H9 (cell line): ENCODE data around the gene ARHGAP29. TPM values are rescaled to one million over a fixed set of nuclear protein-coding genes. Genes with fewer than 3 reads are reported as not detected.

ENCODE experiments used
- DNase-seq: peaks from one replicate; pipeline ENCODE4 v3.0.0-alpha.2; 2017
- H2AFZ ChIP-seq: one replicate; pipeline ENCODE4 v1.6.1; 2013; ENCODE audit warnings: mild to moderate bottlenecking, low read length, control low read depth, moderate library complexity
- H2AK5ac ChIP-seq: 2 replicates; pipeline ENCODE4 v1.6.1; 2013; ENCODE audit warnings: low read length, control low read depth, mixed read lengths; ENCODE audit not compliant: insufficient read length
- H2BK120ac ChIP-seq: one replicate; pipeline ENCODE4 v1.6.1; 2013; ENCODE audit warnings: low read depth, mild to moderate bottlenecking, low read length, control low read depth, inconsistent platforms; ENCODE audit not compliant: poor library complexity, severe bottlenecking
- H2BK12ac ChIP-seq: 2 replicates; pipeline ENCODE4 v1.6.1; 2013; ENCODE audit warnings: low read length, control low read depth, mixed read lengths, low read depth; ENCODE audit not compliant: insufficient read length
- H2BK15ac ChIP-seq: 2 replicates; pipeline ENCODE4 v1.6.1; 2013; ENCODE audit warnings: low read depth, low read length, control low read depth
- H2BK20ac ChIP-seq: one replicate; pipeline ENCODE4 v1.6.1; 2013; ENCODE audit warnings: low read depth, mild to moderate bottlenecking, low read length, control low read depth, inconsistent platforms; ENCODE audit not compliant: poor library complexity, severe bottlenecking
- H2BK5ac ChIP-seq: 2 replicates; pipeline ENCODE4 v1.6.1; 2013; ENCODE audit warnings: low read length, control low read depth, mixed read lengths; ENCODE audit not compliant: insufficient read length
- H3K14ac ChIP-seq: 2 replicates; pipeline ENCODE4 v1.6.1; 2013; ENCODE audit warnings: low read length, control low read depth; ENCODE audit not compliant: insufficient read depth
- H3K18ac ChIP-seq: 2 replicates; pipeline ENCODE4 v1.6.1; 2013; ENCODE audit warnings: low read depth, mild to moderate bottlenecking, mixed read lengths, low read length, control low read depth; ENCODE audit not compliant: insufficient read length
- H3K23ac ChIP-seq: 2 replicates; pipeline ENCODE4 v1.6.1; 2013; ENCODE audit warnings: low read length, control low read depth, mixed read lengths, low read depth; ENCODE audit not compliant: insufficient read length
- H3K23me2 ChIP-seq: 2 replicates; pipeline ENCODE4 v1.6.1; 2013; ENCODE audit warnings: low read depth, mild to moderate bottlenecking, mixed read lengths, low read length, control low read depth; ENCODE audit not compliant: insufficient read length, poor library complexity, severe bottlenecking
- H3K27ac ChIP-seq: 2 replicates; pipeline ENCODE4 v1.5.1; 2013; ENCODE audit warnings: low read length, control low read depth, mixed read lengths, low read depth; ENCODE audit not compliant: insufficient read length
- H3K27me3 ChIP-seq: 2 replicates; pipeline ENCODE4 v1.6.1; 2013; ENCODE audit warnings: low read length, control low read depth, inconsistent platforms; ENCODE audit not compliant: insufficient read depth
- H3K4ac ChIP-seq: 2 replicates; pipeline ENCODE4 v1.6.1; 2013; ENCODE audit warnings: low read depth, mild to moderate bottlenecking, control low read depth, inconsistent platforms, low read length, moderate library complexity
- H3K4me1 ChIP-seq: 2 replicates; pipeline ENCODE4 v1.6.1; 2013; ENCODE audit warnings: low read length, control low read depth, inconsistent platforms; ENCODE audit not compliant: insufficient read depth
- H3K4me2 ChIP-seq: 2 replicates; pipeline ENCODE4 v1.6.1; 2013; ENCODE audit warnings: low read length, control low read depth, mixed read lengths; ENCODE audit not compliant: insufficient read length, insufficient read depth
- H3K56ac ChIP-seq: 2 replicates; pipeline ENCODE4 v1.6.1; 2013; ENCODE audit warnings: low read depth, mild to moderate bottlenecking, mixed read lengths, low read length, control low read depth; ENCODE audit not compliant: insufficient read length
- H3K79me1 ChIP-seq: 2 replicates; pipeline ENCODE4 v1.6.1; 2013; ENCODE audit warnings: low read depth, mild to moderate bottlenecking, moderate library complexity, low read length, control low read depth, inconsistent platforms; ENCODE audit not compliant: insufficient read depth, poor library complexity, severe bottlenecking
- H3K79me2 ChIP-seq: 2 replicates; pipeline ENCODE4 v1.6.1; 2013; ENCODE audit warnings: low read length, control low read depth, inconsistent platforms; ENCODE audit not compliant: insufficient read depth
- H3K9ac ChIP-seq: 2 replicates; pipeline ENCODE4 v1.6.1; 2013; ENCODE audit warnings: low read length, control low read depth, mixed read lengths; ENCODE audit not compliant: insufficient read length; ENCODE audit errors: extremely low read depth
- H3K9me3 ChIP-seq: one replicate; pipeline ENCODE4 v1.6.1; 2013; ENCODE audit warnings: low read depth, low read length, inconsistent platforms; ENCODE audit not compliant: control insufficient read depth
- H3T11ph ChIP-seq: one replicate; pipeline ENCODE4 v1.6.1; 2013; ENCODE audit warnings: mild to moderate bottlenecking, low read length, control low read depth, inconsistent platforms
- H4K20me1 ChIP-seq: one replicate; pipeline ENCODE4 v1.6.1; 2013; ENCODE audit not compliant: control insufficient read depth, insufficient read length, insufficient read depth
- H4K5ac ChIP-seq: 2 replicates; pipeline ENCODE4 v1.6.1; 2013; ENCODE audit warnings: low read depth, mild to moderate bottlenecking, mixed read lengths, low read length, control low read depth; ENCODE audit not compliant: insufficient read length
- H4K8ac ChIP-seq: replicated peaks from 2 replicates; pipeline ENCODE4 v1.6.1; 2013; ENCODE audit warnings: low read length, control low read depth, mixed read lengths, low read depth; ENCODE audit not compliant: insufficient read length
- H4K91ac ChIP-seq: 2 replicates; pipeline ENCODE4 v1.6.1; 2013; ENCODE audit warnings: low read depth, mild to moderate bottlenecking, moderate library complexity, mixed read lengths, low read length, control low read depth; ENCODE audit not compliant: insufficient read length
- H3K27ac Mint-ChIP-seq, 3 experiments: 2 replicates in 2 of 3; 3 replicates in 1 of 3; pipeline ENCODE4 v1.8.0; 2020 to 2021; ENCODE audit warnings: mixed read lengths in 3 of 3, mild to moderate bottlenecking in 1 of 3, moderate library complexity in 1 of 3
- H3K27me3 Mint-ChIP-seq: 2 replicates; pipeline ENCODE4 v1.8.0; 2021; ENCODE audit warnings: low read depth, mild to moderate bottlenecking, moderate library complexity, mixed read lengths
- H3K36me3 Mint-ChIP-seq, 3 experiments: 2 replicates in 2 of 3; 3 replicates in 1 of 3; pipeline ENCODE4 v1.8.0; 2020 to 2021; ENCODE audit warnings: low read depth in 3 of 3, mixed read lengths in 3 of 3; ENCODE audit not compliant: insufficient read depth in 1 of 3
- H3K4me1 Mint-ChIP-seq, 2 experiments: 2 replicates each; pipeline ENCODE4 v1.8.0; 2020; ENCODE audit warnings: mixed read lengths in 2 of 2
- H3K4me3 Mint-ChIP-seq, 2 experiments: 2 replicates in 1 of 2; 3 replicates in 1 of 2; pipeline ENCODE4 v1.8.0; 2020 to 2021; ENCODE audit warnings: mild to moderate bottlenecking in 2 of 2, mixed read lengths in 2 of 2, moderate library complexity in 1 of 2
- H3K9me3 Mint-ChIP-seq, 2 experiments: 2 replicates in 1 of 2; 3 replicates in 1 of 2; pipeline ENCODE4 v1.8.0; 2020; ENCODE audit warnings: mild to moderate bottlenecking in 2 of 2, mixed read lengths in 2 of 2, moderate library complexity in 1 of 2
- WGBS: extraction: QIAGEN DNeasy Blood & Tissue Kit; methylation state at CpG from one replicate; pipeline ENCODE4 v1.1.7; 2013; ENCODE audit warnings: missing lambda C conversion rate, low lambda C conversion rate, mixed read lengths; ENCODE audit not compliant: insufficient read length; ENCODE audit errors: extremely low coverage; 5-methylcytosine and 5-hydroxymethylcytosine counted together
- total RNA-seq: library from RNA; stranded (reverse); gene quantifications from 2 replicates; pipeline ENCODE4 v1.2.1, GENCODE V29; 2021
- TF ChIP-seq, protein P1 (sequence below): fragments of 200-600 bp; sonication (generic); conservative IDR thresholded peaks from 3 replicates; pipeline ENCODE4 v1.8.0; 2021; ENCODE audit warnings: antibody characterized with exemption, mild to moderate bottlenecking

ARHGAP29 gene
- total RNA-seq, 1 experiment from 2014 or later: 1.3 TPM

DNA sequence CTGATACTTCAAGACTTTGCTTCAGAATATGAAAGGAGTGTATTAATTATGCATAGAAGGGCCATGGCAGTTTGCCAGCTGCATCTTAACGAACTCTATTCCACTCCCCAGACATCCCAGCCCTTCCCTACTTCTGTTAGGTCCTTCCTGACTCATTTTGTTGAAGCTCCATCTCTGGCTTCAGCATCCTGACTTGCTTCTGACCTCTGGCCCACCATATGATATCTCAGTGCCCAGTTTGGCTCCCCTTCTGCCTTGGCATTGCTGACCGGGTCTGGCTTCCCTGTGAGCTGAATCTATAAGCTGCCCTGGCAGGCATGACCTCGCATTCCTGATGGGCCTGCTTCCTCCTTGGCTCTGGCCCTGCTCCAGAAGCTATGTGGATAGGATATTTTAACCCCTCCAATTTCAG, 27.6 kb upstream of the ARHGAP29 start:
- no peak overlapping the region for H2BK5ac ChIP-seq
- no peak overlapping the region for H4K8ac ChIP-seq
- H2BK120ac ChIP-seq: no peak overlapping the region
- no peak overlapping the region for H2BK12ac ChIP-seq
- peaks cover 3 to 5% of the 10 kb centered on the region in 2 experiments; a peak in 3 of 4 replicates for H3K4me1 Mint-ChIP-seq
- H3K18ac ChIP-seq: no peak overlapping the region
- H3K4ac ChIP-seq: no peak overlapping the region
- no peak overlapping the region for H3K4me3 Mint-ChIP-seq
- no peak overlapping the region for H3K23ac ChIP-seq
- no peak overlapping the region for H3K27ac ChIP-seq
- H3K9ac ChIP-seq: no peak overlapping the region
- no peak overlapping the region for H2AK5ac ChIP-seq
- peaks cover 80% of the 10 kb centered on the region for H3K27me3 Mint-ChIP-seq
- no peak for DNase-seq
- H3K27ac Mint-ChIP-seq: no peak overlapping the region
- peaks cover 0 to 6% of the 10 kb centered on the region in 2 experiments; a peak in 3 of 5 replicates for H3K9me3 Mint-ChIP-seq
- no peak overlapping the region for H4K91ac ChIP-seq
- no peaks in the 10 kb centered on the region for H4K20me1 ChIP-seq
- no peak overlapping the region for H3K4me2 ChIP-seq
- peaks cover under 1% of the 10 kb centered on the region; the same call in 1 of the 2 replicates for H3K4me1 ChIP-seq
- no peak overlapping the region for H3K14ac ChIP-seq
- no peak overlapping the region for H2BK20ac ChIP-seq
- H3K23me2 ChIP-seq: no peaks in the 10 kb centered on the region
- no peak overlapping the region for H3T11ph ChIP-seq
- no peaks in the 10 kb centered on the region for H3K79me2 ChIP-seq
- TF ChIP-seq, protein P1, sequence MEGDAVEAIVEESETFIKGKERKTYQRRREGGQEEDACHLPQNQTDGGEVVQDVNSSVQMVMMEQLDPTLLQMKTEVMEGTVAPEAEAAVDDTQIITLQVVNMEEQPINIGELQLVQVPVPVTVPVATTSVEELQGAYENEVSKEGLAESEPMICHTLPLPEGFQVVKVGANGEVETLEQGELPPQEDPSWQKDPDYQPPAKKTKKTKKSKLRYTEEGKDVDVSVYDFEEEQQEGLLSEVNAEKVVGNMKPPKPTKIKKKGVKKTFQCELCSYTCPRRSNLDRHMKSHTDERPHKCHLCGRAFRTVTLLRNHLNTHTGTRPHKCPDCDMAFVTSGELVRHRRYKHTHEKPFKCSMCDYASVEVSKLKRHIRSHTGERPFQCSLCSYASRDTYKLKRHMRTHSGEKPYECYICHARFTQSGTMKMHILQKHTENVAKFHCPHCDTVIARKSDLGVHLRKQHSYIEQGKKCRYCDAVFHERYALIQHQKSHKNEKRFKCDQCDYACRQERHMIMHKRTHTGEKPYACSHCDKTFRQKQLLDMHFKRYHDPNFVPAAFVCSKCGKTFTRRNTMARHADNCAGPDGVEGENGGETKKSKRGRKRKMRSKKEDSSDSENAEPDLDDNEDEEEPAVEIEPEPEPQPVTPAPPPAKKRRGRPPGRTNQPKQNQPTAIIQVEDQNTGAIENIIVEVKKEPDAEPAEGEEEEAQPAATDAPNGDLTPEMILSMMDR: no peak
- H4K5ac ChIP-seq: no peak overlapping the region
- no peaks in the 10 kb centered on the region; a peak in 1 of 7 replicates for H3K36me3 Mint-ChIP-seq
- H2BK15ac ChIP-seq: no peak overlapping the region
- no peak overlapping the region for H2AFZ ChIP-seq
- WGBS: no CpG with 5 or more reads among the region's 3 CpGs
- no peaks in the 10 kb centered on the region for H3K79me1 ChIP-seq
- H3K56ac ChIP-seq: no peak overlapping the region
- peaks cover 19% of the 10 kb centered on the region for H3K27me3 ChIP-seq
- no peaks in the 10 kb centered on the region for H3K9me3 ChIP-seq
